DND-41 (cell line): Measurements from ENCODE around the gene KAZN.

Source experiments
- CTCF ChIP-seq: IDR thresholded peaks from 2 replicates; pipeline ENCODE4 v1.5.1; 2012; ENCODE audit warnings: borderline replicate concordance, low read length, moderate library complexity, mild to moderate bottlenecking; ENCODE audit not compliant: poor library complexity, severe bottlenecking; ENCODE audit errors: extremely low read depth
- EZH2 ChIP-seq: IDR thresholded peaks from 3 replicates; pipeline ENCODE4 v1.6.1; 2012; ENCODE audit warnings: borderline replicate concordance, low read depth, mild to moderate bottlenecking, moderate library complexity, low read length, inconsistent platforms; ENCODE audit not compliant: severe bottlenecking

DNA sequence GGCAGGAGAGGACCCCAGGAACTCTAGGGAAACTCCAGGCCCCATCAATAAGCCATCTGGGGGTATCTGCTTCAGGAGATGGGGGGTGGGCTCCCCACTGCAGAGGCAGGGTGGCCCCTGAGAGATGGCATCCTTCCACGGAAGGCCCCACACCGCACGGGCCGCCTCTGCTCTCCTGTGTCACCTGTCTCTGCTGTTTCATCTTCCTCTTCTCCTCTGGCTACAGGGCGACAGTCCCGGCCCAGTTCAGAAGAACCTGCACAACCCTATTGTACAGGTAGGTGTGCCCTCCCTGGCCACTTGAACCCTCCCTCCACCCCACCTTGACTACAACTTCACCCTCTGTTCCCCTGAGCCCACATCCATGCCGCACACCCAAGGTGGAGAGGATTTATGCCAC lies 464.9 kb downstream of the KAZN start:
- TF ChIP-seq CTCF (no peak), EZH2 (no peak)
